SK-N-SH (cell line): ENCODE results near the gene TFCP2L1. TPM values are rescaled to one million over a fixed set of nuclear protein-coding genes. Genes with fewer than 3 reads are reported as not detected.

Experiments used
- CTCF ChIA-PET: fragments of 300-600, 350-600 bp; formaldehyde crosslinking; extraction: SDS; loops from one replicate; lab custom pipeline; 2021; lab: Yijun Ruan, JAX
- POLR2A ChIA-PET: fragments of 350-600 bp; sonication (Branson Sonifier 250); formaldehyde crosslinking; extraction: SDS; loops from one replicate; lab custom pipeline; 2020; ENCODE audit warnings: antibody characterized with exemption, inconsistent platforms; lab: Yijun Ruan, JAX
- DNase-seq: peaks from one replicate; pipeline ENCODE4 v3.0.0; 2012
- H2AFZ ChIP-seq: fragments of 200-600 bp; sonication (generic); 2 replicates; pipeline ENCODE4 v1.8.1; 2016; ENCODE audit warnings: antibody characterized with exemption, mild to moderate bottlenecking, low read depth
- H3F3A ChIP-seq: fragments of 200-600 bp; sonication (generic); replicated peaks from 2 replicates; pipeline ENCODE3; 2016; ENCODE audit warnings: antibody characterized with exemption, mild to moderate bottlenecking; ENCODE audit not compliant: insufficient read depth
- H3K27ac ChIP-seq, 2 experiments: fragments of 200-500 bp in 1 of 2; fragments of 200-600 bp in 1 of 2; sonication (Bioruptor generic) in 1 of 2; sonication (generic), shearing (Covaris generic) in 1 of 2; 2 replicates each; pipeline versions ENCODE4 v1.5.1 to v1.6.1; 2014 to 2016; ENCODE audit warnings: low read depth in 2 of 2, inconsistent platforms in 1 of 2, low read length in 1 of 2, mild to moderate bottlenecking in 1 of 2, mixed read lengths in 1 of 2
- H3K27me3 ChIP-seq: fragments of 200-600 bp; sonication (generic), shearing (Covaris generic); 2 replicates; pipeline ENCODE4 v1.6.1; 2016; ENCODE audit warnings: mixed run types; ENCODE audit not compliant: insufficient read depth
- H3K36me3 ChIP-seq, 2 experiments: fragments of 200-500 bp in 1 of 2; fragments of 200-600 bp in 1 of 2; sonication (Bioruptor generic) in 1 of 2; sonication (generic) in 1 of 2; replicated peaks in 1 of 2; 2 replicates each; pipeline versions ENCODE3 to v1.5.1; 2014 to 2016; ENCODE audit warnings: low read length in 1 of 2, mild to moderate bottlenecking in 1 of 2; ENCODE audit not compliant: insufficient read depth in 2 of 2, control insufficient read depth in 1 of 2
- H3K4me1 ChIP-seq, 2 experiments: fragments of 200-500 bp in 1 of 2; fragments of 200-600 bp in 1 of 2; sonication (Bioruptor generic) in 1 of 2; sonication (generic), shearing (Covaris generic) in 1 of 2; 2 replicates each; pipeline versions ENCODE4 v1.5.1 to v1.6.1; 2014 to 2016; ENCODE audit warnings: low read depth in 1 of 2, low read length in 1 of 2, mixed run types in 1 of 2; ENCODE audit not compliant: insufficient read depth in 2 of 2, control insufficient read depth in 1 of 2
- H3K4me2 ChIP-seq: fragments of 200-600 bp; sonication (generic), shearing (Covaris generic); 2 replicates; pipeline ENCODE4 v1.6.1; 2017; ENCODE audit warnings: mixed run types
- H3K4me3 ChIP-seq, 2 experiments: fragments of 200-500 bp in 1 of 2; fragments of 200-600 bp in 1 of 2; sonication (Bioruptor generic) in 1 of 2; sonication (generic), shearing (Covaris generic) in 1 of 2; 2 replicates each; pipeline versions ENCODE4 v1.5.1 to v1.8.1; 2014 to 2016; ENCODE audit warnings: low read depth in 2 of 2, inconsistent platforms in 1 of 2, low read length in 1 of 2, mild to moderate bottlenecking in 1 of 2, mixed read lengths in 1 of 2, moderate library complexity in 1 of 2
- H3K79me2 ChIP-seq: fragments of 200-600 bp; sonication (generic); 2 replicates; pipeline ENCODE4 v1.8.1; 2017; ENCODE audit warnings: mild to moderate bottlenecking; ENCODE audit not compliant: insufficient read depth
- H3K9ac ChIP-seq: fragments of 200-600 bp; sonication (generic); 2 replicates; pipeline ENCODE4 v1.6.1; 2017; ENCODE audit warnings: mixed run types
- H3K9me2 ChIP-seq: fragments of 200-600 bp; sonication (generic); 2 replicates; pipeline ENCODE4 v1.6.1; 2017; ENCODE audit warnings: mixed run types
- H3K9me3 ChIP-seq: fragments of 200-600 bp; sonication (generic); 2 replicates; pipeline ENCODE4 v1.6.1; 2017; ENCODE audit warnings: mixed run types, mild to moderate bottlenecking, moderate library complexity
- H4K20me1 ChIP-seq: fragments of 200-600 bp; sonication (generic); 2 replicates; pipeline ENCODE4 v1.6.1; 2017; ENCODE audit warnings: mild to moderate bottlenecking, mixed run types; ENCODE audit not compliant: insufficient read depth
- CHD2 ChIP-seq: fragments of 150-350 bp; IDR thresholded peaks from 2 replicates; pipeline ENCODE4 v1.6.1; 2018; ENCODE audit warnings: low read length; ENCODE audit not compliant: partially characterized antibody
- CTCF ChIP-seq: fragments of 200-600 bp; sonication (generic); IDR thresholded peaks from 2 replicates; pipeline ENCODE4 v1.6.1; 2017; ENCODE audit warnings: antibody characterized with exemption, mild to moderate bottlenecking, moderate library complexity
- ELF1 ChIP-seq: IDR thresholded peaks from 2 replicates; pipeline ENCODE4 v1.4.0; 2012
- EZH2phosphoT487 ChIP-seq: fragments of 200-600 bp; sonication (generic); IDR thresholded peaks from 2 replicates; pipeline ENCODE4 v1.6.1; 2017; ENCODE audit warnings: low read depth, mixed run types, mild to moderate bottlenecking, antibody characterized with exemption, moderate library complexity, borderline replicate concordance
- FOSL2 ChIP-seq: IDR thresholded peaks from 2 replicates; pipeline ENCODE4 v1.4.0; 2012; ENCODE audit warnings: low read depth, mild to moderate bottlenecking, moderate library complexity, borderline replicate concordance
- GABPA ChIP-seq: IDR thresholded peaks from 2 replicates; pipeline ENCODE4 v1.4.0; 2012; ENCODE audit warnings: low read depth, mild to moderate bottlenecking
- IRF3 ChIP-seq: fragments of 150-350 bp; IDR thresholded peaks from 2 replicates; pipeline ENCODE4 v1.6.1; 2016; ENCODE audit warnings: mild to moderate bottlenecking, low read depth, low read length
- JUND ChIP-seq: IDR thresholded peaks from 2 replicates; pipeline ENCODE4 v1.4.0; 2012
- MEF2A ChIP-seq: IDR thresholded peaks from 2 replicates; pipeline ENCODE4 v1.4.0; 2012; ENCODE audit warnings: low read depth, borderline replicate concordance
- MXI1 ChIP-seq: IDR thresholded peaks from 2 replicates; pipeline ENCODE4 v1.6.1; 2012; ENCODE audit warnings: mild to moderate bottlenecking, low read depth, low read length, improper control_type of control experiment
- NFIC ChIP-seq: IDR thresholded peaks from 2 replicates; pipeline ENCODE4 v1.4.0; 2012; ENCODE audit warnings: borderline replicate concordance
- NRF1 ChIP-seq: IDR thresholded peaks from 2 replicates; pipeline ENCODE4 v1.6.1; 2012; ENCODE audit warnings: low read depth, mild to moderate bottlenecking, low read length
- RAD21 ChIP-seq: IDR thresholded peaks from 2 replicates; pipeline ENCODE4 v1.6.1; 2012; ENCODE audit warnings: mild to moderate bottlenecking, low read length
- RCOR1 ChIP-seq: fragments of 150-350 bp; IDR thresholded peaks from 2 replicates; pipeline ENCODE4 v1.6.1; 2017; ENCODE audit warnings: antibody characterized with exemption, low read length
- RXRA ChIP-seq: IDR thresholded peaks from 2 replicates; pipeline ENCODE4 v1.4.0; 2012; ENCODE audit warnings: low read depth, mild to moderate bottlenecking, borderline replicate concordance
- SMC3 ChIP-seq: IDR thresholded peaks from 2 replicates; pipeline ENCODE4 v1.6.1; 2012; ENCODE audit warnings: low read depth, low read length, improper control_type of control experiment
- TCF12 ChIP-seq: IDR thresholded peaks from 2 replicates; pipeline ENCODE4 v1.4.0; 2012
- TEAD4 ChIP-seq: IDR thresholded peaks from 2 replicates; pipeline ENCODE4 v1.4.0; 2012; ENCODE audit warnings: mild to moderate bottlenecking, borderline replicate concordance; ENCODE audit not compliant: insufficient read depth
- WGBS: methylation state at CpG from one replicate; pipeline ENCODE4 v1.1.6; 2017; ENCODE audit warnings: low lambda C conversion rate; 5-methylcytosine and 5-hydroxymethylcytosine counted together
- polyA plus RNA-seq, 3 experiments: library from polyadenylated mRNA; depleted of rRNA; stranded (reverse); fragments of >200 nt; gene quantifications; 2 replicates each; pipeline ENCODE4 v1.2.3, GENCODE V29; 2012
- TF ChIP-seq, protein P1 (sequence below): IDR thresholded peaks from 2 replicates; pipeline ENCODE4 v1.4.0; 2012; ENCODE audit warnings: low read depth, borderline replicate concordance

TFCP2L1 gene
- polyA plus RNA-seq, 1 of the 3 experiments (the other 2 are of a cell fraction): not detected

DNA sequence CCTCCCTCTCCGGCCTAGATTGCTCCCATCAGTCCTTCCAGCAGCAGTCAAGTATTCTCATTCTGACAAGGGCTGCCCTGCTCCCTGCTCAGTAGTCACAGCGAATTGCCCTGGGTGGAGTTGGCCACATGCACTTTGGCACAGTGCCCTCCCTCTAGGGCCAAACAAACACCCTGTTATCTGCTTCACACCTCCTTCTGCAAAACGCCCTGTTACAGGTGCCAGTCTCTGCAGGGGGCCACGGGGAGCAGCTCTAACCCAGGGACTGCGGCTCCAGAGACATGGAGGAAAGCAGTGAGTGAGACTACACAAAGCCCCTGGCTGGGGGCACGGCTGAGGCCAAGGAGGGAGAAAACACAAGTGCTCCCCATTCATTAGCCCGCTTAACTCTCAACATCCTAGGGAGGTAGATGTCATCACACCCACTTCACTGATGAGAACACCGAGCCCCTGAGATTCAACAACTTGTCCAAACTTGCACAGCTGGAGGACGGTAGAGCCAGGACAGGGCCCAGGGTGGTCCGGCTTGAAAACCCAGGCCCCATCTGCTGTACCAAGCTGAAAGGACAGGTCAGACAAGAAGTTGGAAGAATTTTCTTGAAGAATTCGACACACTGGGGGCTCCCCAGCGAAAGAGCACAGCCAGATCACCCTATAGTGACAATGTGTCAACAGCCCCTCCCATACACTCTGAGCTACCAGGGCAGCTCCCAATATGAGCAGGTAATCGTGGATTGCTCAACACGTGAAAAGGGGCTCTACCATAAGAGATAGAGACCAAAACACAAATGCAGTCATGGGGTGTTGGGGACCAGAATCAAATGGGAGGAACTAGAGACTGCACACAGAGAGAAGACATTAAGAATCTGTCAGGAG is 8.7 kb upstream of the TFCP2L1 start:
- WGBS: 40% methylated on average over 13 of the region's 14 CpGs
- Histone ChIP-seq H3K36me3 (no peaks in the 10 kb centered on the region), H4K20me1 (no peaks in the 10 kb centered on the region), H3K79me2 (no peaks in the 10 kb centered on the region), H3K9me2 (no peaks in the 10 kb centered on the region), H3K27me3 (no peaks in the 10 kb centered on the region), H3K4me3 (no peak overlapping the region), H3F3A (no peaks in the 10 kb centered on the region), H3K9ac (no peak overlapping the region), H2AFZ (no peak overlapping the region), H3K4me2 (no peak overlapping the region), H3K4me1 (no peaks in the 10 kb centered on the region), H3K9me3 (no peaks in the 10 kb centered on the region), H3K27ac (no peak overlapping the region)
- ChIA-PET POLR2A (no interaction called here), CTCF (interaction anchor here (3.1 kb wide), 1 partner anchor 198 kb away, joined by 9 read pairs; no protein-coding TSS in a partner anchor)
- TF ChIP-seq RCOR1 (no peak), SMC3 (no peak), NFIC (no peak), TCF12 (no peak), GABPA (no peak), RAD21 (no peak), RXRA (no peak), IRF3 (no peak), EZH2phosphoT487 (no peak), JUND (no peak), FOSL2 (no peak), NRF1 (no peak), MXI1 (no peak), TEAD4 (no peak), CTCF (no peak), CHD2 (no peak), MEF2A (no peak), ELF1 (no peak)
- TF ChIP-seq, protein P1, sequence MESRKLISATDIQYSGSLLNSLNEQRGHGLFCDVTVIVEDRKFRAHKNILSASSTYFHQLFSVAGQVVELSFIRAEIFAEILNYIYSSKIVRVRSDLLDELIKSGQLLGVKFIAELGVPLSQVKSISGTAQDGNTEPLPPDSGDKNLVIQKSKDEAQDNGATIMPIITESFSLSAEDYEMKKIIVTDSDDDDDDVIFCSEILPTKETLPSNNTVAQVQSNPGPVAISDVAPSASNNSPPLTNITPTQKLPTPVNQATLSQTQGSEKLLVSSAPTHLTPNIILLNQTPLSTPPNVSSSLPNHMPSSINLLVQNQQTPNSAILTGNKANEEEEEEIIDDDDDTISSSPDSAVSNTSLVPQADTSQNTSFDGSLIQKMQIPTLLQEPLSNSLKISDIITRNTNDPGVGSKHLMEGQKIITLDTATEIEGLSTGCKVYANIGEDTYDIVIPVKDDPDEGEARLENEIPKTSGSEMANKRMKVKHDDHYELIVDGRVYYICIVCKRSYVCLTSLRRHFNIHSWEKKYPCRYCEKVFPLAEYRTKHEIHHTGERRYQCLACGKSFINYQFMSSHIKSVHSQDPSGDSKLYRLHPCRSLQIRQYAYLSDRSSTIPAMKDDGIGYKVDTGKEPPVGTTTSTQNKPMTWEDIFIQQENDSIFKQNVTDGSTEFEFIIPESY: no peak
- no peak for DNase-seq
